B cell (primary cell): Measurements from ENCODE around the gene AQP5.

Experiments
- EZH2 ChIP-seq: IDR thresholded peaks from 2 replicates; pipeline ENCODE4 v1.6.1; 2012; ENCODE audit warnings: borderline replicate concordance, low read depth, mild to moderate bottlenecking, moderate library complexity, low read length; ENCODE audit not compliant: insufficient read depth, poor library complexity, severe bottlenecking
- TF ChIP-seq, protein P1 (sequence below): fragments of 200-600 bp; IDR thresholded peaks from one replicate; pipeline ENCODE4 v1.8.0; 2022; ENCODE audit warnings: antibody characterized with exemption, mild to moderate bottlenecking

DNA sequence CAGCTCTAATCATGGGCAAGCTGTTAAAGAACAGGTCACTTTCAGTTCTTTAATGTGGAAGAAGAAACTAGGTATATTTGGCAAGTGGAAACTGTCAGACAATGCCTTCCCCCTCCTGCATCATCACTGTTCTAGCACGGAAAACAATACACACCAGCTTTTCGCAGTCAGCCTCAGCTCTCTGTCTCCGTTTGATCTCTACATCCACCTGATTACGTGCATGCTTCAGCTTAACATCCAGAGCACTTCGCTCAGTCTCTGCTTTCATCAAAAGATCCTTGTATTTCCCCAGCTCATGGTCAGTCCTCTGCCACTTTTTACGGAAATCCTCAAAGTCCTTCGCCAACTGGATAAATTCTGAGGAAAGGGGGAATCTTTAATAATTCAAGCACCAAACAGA lies 44.6 kb downstream of the AQP5 start:
- TF ChIP-seq, protein P1, sequence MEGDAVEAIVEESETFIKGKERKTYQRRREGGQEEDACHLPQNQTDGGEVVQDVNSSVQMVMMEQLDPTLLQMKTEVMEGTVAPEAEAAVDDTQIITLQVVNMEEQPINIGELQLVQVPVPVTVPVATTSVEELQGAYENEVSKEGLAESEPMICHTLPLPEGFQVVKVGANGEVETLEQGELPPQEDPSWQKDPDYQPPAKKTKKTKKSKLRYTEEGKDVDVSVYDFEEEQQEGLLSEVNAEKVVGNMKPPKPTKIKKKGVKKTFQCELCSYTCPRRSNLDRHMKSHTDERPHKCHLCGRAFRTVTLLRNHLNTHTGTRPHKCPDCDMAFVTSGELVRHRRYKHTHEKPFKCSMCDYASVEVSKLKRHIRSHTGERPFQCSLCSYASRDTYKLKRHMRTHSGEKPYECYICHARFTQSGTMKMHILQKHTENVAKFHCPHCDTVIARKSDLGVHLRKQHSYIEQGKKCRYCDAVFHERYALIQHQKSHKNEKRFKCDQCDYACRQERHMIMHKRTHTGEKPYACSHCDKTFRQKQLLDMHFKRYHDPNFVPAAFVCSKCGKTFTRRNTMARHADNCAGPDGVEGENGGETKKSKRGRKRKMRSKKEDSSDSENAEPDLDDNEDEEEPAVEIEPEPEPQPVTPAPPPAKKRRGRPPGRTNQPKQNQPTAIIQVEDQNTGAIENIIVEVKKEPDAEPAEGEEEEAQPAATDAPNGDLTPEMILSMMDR = no peak
- no peak for TF ChIP-seq EZH2
